C4-2B (cell line): ENCODE data around the gene ST8SIA6.
"Not testable (repeated sequence)": the region's sequence is repeated elsewhere in the genome, so short reads cannot be mapped to it uniquely, and the experiment has no call there.

ENCODE experiments used
- H3K27ac ChIP-seq: fragments of 450-650 bp; 2 replicates; pipeline ENCODE4 v1.5.1; 2017
- ZFX ChIP-seq: fragments of 450-650 bp; IDR thresholded peaks from 2 replicates; pipeline ENCODE4 v1.6.1; 2017
- TF ChIP-seq, protein P1 (sequence below): fragments of 450-650 bp; conservative IDR thresholded peaks from 2 replicates; pipeline ENCODE4 v1.5.1; 2017; ENCODE audit warnings: mild to moderate bottlenecking

Gene ST8SIA6

DNA sequence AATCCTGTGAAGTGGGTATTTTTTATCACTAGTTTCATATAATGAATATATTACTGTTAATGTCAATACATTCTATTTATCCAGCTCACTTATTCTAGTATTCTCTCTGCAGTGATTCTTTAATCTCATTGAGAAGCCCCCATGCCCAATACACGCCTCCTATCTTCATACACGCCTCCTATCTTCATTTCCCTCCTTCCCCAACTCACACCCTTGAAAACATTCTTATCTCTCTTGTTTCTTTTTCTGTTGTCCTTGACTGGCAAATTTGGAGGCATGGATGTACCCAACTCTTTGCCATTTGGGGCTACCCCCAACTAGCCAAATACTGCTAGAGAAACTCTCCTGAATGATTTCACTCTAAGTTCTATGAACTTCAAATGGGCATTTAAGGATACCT is 40.5 kb downstream of the ST8SIA6 start:
- H3K27ac ChIP-seq = no peak overlapping the region
- TF ChIP-seq ZFX = no peak
- TF ChIP-seq, protein P1, sequence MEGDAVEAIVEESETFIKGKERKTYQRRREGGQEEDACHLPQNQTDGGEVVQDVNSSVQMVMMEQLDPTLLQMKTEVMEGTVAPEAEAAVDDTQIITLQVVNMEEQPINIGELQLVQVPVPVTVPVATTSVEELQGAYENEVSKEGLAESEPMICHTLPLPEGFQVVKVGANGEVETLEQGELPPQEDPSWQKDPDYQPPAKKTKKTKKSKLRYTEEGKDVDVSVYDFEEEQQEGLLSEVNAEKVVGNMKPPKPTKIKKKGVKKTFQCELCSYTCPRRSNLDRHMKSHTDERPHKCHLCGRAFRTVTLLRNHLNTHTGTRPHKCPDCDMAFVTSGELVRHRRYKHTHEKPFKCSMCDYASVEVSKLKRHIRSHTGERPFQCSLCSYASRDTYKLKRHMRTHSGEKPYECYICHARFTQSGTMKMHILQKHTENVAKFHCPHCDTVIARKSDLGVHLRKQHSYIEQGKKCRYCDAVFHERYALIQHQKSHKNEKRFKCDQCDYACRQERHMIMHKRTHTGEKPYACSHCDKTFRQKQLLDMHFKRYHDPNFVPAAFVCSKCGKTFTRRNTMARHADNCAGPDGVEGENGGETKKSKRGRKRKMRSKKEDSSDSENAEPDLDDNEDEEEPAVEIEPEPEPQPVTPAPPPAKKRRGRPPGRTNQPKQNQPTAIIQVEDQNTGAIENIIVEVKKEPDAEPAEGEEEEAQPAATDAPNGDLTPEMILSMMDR = no peak

DNA sequence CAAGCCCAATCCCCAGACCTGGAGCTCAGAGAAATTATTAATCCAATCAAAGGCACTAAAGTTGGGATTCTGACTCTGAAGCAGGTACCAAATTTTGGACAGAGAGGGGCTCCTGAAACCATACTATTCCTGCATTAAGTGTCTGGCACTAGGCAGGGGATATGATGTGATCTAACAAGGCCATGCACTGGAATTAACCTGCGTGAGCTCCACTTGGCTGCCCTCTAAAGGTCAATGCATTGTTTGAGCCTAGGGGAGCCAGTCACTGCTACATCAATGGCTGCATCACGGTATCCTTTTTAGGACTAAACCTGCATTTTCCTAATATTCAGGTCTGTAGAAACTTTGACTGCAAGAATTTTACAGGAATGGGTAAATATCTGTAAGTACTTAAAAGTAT is 42.1 kb downstream of the ST8SIA6 start:
- TF ChIP-seq, protein P1 = peak; percentile 11
- no peak for TF ChIP-seq ZFX
- no peak overlapping the region for H3K27ac ChIP-seq

GRCh38 chr10:17410907-17411306 is 43.5 kb downstream of the ST8SIA6 start:
- TF ChIP-seq ZFX = no peak
- TF ChIP-seq, protein P1 = no peak
- no peak overlapping the region for H3K27ac ChIP-seq

DNA sequence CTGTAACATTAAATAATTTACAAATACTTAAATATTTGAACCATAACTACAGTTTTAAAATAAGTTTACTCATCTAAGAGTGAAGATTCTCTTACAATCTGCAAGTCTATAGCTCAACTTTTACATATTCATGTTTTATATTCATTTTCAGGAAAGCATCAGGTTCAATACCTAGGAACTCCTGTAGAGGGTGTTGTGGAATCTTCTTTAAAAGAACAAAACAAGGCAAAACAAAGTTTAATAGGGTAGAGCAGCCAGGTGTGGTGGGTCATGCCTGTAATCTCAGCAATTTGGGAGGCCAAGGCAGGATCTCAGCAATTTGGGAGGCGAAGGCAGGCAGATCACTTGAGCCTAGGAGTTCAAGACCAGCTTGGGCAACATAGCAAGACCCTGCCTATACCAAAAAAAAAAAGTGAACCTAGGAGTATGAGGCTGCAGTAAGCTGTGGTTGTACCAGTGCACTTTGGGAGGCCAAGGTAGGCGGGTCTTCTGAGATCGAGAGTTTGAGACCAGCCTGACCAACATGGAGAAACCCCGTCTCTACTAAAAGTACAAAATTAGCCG is 45.1 kb downstream of the ST8SIA6 start:
- TF ChIP-seq, protein P1 = peak; percentile 46
- no peak for TF ChIP-seq ZFX

DNA sequence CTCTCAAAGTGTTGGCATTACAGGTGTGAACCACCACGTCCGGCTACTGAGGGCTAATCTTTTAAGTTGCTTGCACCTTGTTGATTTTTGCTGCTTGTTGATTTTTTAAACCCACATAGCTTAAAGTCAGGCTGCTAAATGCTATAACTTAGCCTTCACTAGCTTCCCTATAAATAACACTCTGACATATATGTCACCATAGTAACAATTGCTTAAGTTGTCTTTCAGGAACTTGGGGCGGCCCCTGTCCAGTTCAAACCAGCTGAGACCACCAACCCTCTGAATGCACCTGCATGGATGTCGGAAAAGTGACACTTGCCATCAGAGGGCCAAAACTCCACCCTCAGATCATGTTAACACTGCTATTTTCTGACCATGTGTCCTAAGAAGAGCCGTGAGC is 47.3 kb downstream of the ST8SIA6 start:
- TF ChIP-seq ZFX = no peak
- TF ChIP-seq, protein P1 = no peak
- no peak overlapping the region for H3K27ac ChIP-seq

More for the DNA sequence above, 45.1 kb downstream of the ST8SIA6 start:
- H3K27ac ChIP-seq = no peak overlapping the region

DNA sequence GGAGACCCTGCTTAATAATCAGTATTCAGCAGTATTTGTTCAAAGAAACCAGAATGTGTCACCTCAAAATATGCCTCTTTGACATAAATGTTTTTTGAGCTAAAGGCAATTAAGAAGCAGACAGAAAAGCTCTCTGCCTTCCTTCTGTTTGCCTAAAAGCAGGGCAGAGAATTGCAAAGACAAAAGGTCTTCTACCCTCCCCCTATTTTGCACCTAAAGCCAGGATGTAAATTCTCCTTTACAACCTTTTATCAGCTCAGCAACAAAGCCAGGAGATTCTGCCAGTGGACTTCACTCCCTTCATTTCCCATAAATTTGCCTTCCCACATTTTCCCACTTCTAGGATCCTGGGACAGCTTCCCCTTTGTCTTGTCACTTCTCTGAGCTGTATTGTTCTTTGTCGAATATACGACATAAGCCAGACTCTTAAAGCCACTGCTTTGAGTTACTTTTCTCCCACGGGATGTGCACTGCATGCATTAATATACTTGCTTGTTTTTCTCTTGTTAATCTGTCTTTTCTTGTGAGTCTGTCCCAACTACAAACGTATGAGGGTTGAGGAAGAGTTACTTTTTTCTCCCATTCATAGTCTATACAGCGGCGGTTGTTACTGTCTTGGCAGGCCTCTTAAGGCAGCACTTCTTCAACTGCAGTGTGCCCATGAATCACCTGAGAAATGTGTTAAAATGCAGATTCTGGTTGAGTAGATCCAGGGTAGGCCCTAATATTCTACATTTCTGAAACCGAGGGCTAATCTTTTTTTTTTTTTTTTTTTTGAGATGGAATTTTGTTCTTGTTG is 48.2 kb downstream of the ST8SIA6 start:
- H3K27ac ChIP-seq = no peak overlapping the region
- no peak for TF ChIP-seq ZFX
- TF ChIP-seq, protein P1 = no peak

- TF ChIP-seq, protein P1 = no peak
- no peak for TF ChIP-seq ZFX
- no peak overlapping the region for H3K27ac ChIP-seq
Measured at GRCh38 chr10:17403161-17403560, 51.2 kb downstream of the ST8SIA6 start.

DNA sequence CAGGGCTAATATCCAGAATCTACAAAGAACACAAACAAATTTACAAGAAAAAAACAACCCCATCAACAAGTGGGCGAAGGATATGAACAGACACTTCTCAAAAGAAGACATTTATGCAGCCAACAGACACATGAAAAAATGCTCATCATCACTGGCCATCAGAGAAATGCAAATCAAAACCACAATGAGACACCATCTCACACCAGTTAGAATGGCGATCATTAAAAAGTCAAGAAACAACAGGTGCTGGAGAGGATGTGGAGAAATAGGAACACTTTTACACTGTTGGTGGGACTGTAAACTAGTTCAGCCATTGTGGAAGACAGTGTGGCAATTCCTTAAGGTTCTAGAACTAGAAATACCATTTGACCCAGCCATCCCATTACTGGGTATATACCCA is 52.4 kb downstream of the ST8SIA6 start:
- H3K27ac ChIP-seq = not testable (repeated sequence)
